MCF 10A (cell line): Measurements from ENCODE around the gene KAT6B. TPM values are rescaled to one million over a fixed set of nuclear protein-coding genes. Genes with fewer than 3 reads are reported as not detected.

Experiments
- BruUV-seq: library from RNA; stranded (reverse); fragments of 400-500 nt; replicated peaks from 2 replicates; lab custom pipeline; 2021; lab: Mats Ljungman, UMichigan
- CTCF ChIA-PET: fragments of 300-600 bp; sonication (Branson Sonifier 250); formaldehyde crosslinking; extraction: SDS; loops from one replicate; lab custom pipeline; 2021; ENCODE audit warnings: antibody characterized with exemption, inconsistent platforms; lab: Yijun Ruan, JAX
- POLR2A ChIA-PET: fragments of 300-600, 350-650 bp; sonication (Branson Sonifier 250); formaldehyde crosslinking; extraction: SDS; loops from one replicate; lab custom pipeline; 2020; ENCODE audit warnings: antibody characterized with exemption, inconsistent platforms; lab: Yijun Ruan, JAX
- DNase-seq: peaks from one replicate; pipeline ENCODE4 v3.0.0-alpha.2; 2018; ENCODE audit not compliant: unreplicated experiment
- H3K27ac Mint-ChIP-seq: one replicate; pipeline ENCODE4 v1.8.0; 2022; ENCODE audit warnings: mild to moderate bottlenecking, low read depth, mixed read lengths; ENCODE audit not compliant: unreplicated experiment
- H3K27me3 Mint-ChIP-seq: one replicate; pipeline ENCODE4 v1.8.0; 2022; ENCODE audit warnings: mixed read lengths; ENCODE audit not compliant: insufficient read depth, unreplicated experiment
- H3K36me3 Mint-ChIP-seq: one replicate; pipeline ENCODE4 v1.8.0; 2022; ENCODE audit warnings: mild to moderate bottlenecking, moderate library complexity, mixed read lengths; ENCODE audit not compliant: insufficient read depth, unreplicated experiment
- H3K4me1 Mint-ChIP-seq: one replicate; pipeline ENCODE4 v1.8.0; 2022; ENCODE audit warnings: mixed read lengths; ENCODE audit not compliant: insufficient read depth, unreplicated experiment
- H3K4me3 Mint-ChIP-seq: one replicate; pipeline ENCODE4 v1.8.0; 2022; ENCODE audit warnings: mild to moderate bottlenecking, moderate library complexity, mixed read lengths; ENCODE audit not compliant: unreplicated experiment
- H3K9me3 Mint-ChIP-seq: one replicate; pipeline ENCODE4 v1.8.0; 2022; ENCODE audit warnings: mixed read lengths; ENCODE audit not compliant: unreplicated experiment
- intact Hi-C: fragments of 100-400 bp; cut with micrococcal nuclease; formaldehyde crosslinking; loops from 2 replicates; pipeline ENCODE4 v1.14.1; 2022
- total RNA-seq: library from RNA; stranded (reverse); gene quantifications from 2 replicates; pipeline ENCODE4 v1.2.3, GENCODE V29; 2022
- TF ChIP-seq, protein P1 (sequence below): fragments of 200-600 bp; IDR thresholded peaks from one replicate; pipeline ENCODE4 v1.8.0; 2022; ENCODE audit warnings: antibody characterized with exemption, mild to moderate bottlenecking; ENCODE audit not compliant: unreplicated experiment

The KAT6B gene
- total RNA-seq, 1 experiment from 2014 or later: 18.3 TPM

DNA sequence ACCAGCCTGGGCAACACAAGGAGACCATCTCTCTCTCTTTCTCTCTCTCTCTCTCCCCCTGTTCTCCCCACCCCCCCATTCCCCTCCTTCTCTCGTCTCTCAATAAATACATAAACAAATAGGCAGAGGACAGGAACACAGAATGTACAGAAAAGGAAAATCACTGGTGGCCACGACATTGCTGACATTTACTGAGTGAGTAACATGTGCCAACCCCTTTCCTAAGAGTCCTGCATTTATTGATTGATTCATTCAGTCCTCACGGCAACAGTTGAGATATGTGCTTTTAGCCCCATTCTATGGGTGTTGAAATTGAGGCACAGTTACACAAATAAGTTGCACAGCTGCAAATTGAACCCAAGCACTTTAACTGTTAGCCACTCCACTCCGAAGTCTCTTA, 170.8 kb downstream of the KAT6B start:
- POLR2A ChIA-PET: no interaction called here
- Mint-ChIP-seq H3K27ac (no peak overlapping the region), H3K9me3 (no peaks in the 10 kb centered on the region), H3K4me1 (no peaks in the 10 kb centered on the region), H3K27me3 (no peaks in the 10 kb centered on the region), H3K4me3 (no peak overlapping the region), H3K36me3 (peaks cover 30% of the 10 kb centered on the region)
- intact Hi-C loops: loop anchor here (10.0 kb wide), 1 partner anchor 112 kb away; no protein-coding TSS in a partner anchor
- CTCF ChIA-PET: no interaction called here
- DNase-seq: no peak
- TF ChIP-seq, protein P1, sequence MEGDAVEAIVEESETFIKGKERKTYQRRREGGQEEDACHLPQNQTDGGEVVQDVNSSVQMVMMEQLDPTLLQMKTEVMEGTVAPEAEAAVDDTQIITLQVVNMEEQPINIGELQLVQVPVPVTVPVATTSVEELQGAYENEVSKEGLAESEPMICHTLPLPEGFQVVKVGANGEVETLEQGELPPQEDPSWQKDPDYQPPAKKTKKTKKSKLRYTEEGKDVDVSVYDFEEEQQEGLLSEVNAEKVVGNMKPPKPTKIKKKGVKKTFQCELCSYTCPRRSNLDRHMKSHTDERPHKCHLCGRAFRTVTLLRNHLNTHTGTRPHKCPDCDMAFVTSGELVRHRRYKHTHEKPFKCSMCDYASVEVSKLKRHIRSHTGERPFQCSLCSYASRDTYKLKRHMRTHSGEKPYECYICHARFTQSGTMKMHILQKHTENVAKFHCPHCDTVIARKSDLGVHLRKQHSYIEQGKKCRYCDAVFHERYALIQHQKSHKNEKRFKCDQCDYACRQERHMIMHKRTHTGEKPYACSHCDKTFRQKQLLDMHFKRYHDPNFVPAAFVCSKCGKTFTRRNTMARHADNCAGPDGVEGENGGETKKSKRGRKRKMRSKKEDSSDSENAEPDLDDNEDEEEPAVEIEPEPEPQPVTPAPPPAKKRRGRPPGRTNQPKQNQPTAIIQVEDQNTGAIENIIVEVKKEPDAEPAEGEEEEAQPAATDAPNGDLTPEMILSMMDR: no peak
- BruUV-seq: no TSS peak

GRCh38 chr10:75000748-75001321, 174.4 kb downstream of the KAT6B start:
- no peak for DNase-seq
- Mint-ChIP-seq H3K9me3 (no peaks in the 10 kb centered on the region), H3K4me3 (no peak overlapping the region), H3K27me3 (no peaks in the 10 kb centered on the region), H3K36me3 (peaks cover 18% of the 10 kb centered on the region), H3K4me1 (no peaks in the 10 kb centered on the region), H3K27ac (no peak overlapping the region)
- ChIA-PET POLR2A (no interaction called here), CTCF (no interaction called here)
- intact Hi-C loops: no loop called here
- BruUV-seq: no TSS peak
- TF ChIP-seq, protein P1: no peak

DNA sequence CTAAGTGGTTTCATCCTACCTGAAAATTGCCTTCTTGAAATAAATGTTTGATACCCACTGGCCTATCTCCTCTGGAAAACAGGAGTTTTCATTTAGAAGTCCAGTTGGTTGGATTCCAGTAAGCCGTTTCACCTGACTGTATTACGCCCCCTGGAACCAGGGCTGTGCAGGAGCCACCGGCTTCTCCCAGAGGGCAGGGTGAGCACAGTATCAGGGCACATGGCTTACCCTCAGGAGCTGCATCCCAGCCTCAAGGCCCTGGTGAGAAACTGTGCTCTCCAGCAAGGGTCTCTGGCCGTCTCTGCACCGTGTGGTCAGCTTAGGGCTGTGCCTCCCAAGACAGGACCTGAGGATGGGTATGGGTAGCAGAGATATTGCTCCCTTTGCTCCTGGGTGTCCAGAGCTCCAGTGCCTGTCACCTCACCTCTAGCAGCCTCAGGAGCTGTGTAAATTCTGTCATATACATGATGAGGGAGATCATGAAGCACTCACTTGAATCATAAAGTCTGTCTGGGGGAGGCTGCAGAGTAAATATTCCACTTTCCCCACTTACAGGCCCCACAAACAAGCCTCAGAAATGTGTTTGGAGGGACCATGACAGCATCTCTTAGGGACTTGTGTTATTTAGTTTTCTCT, 175.4 kb downstream of the KAT6B start:
- DNase-seq: no peak
- CTCF ChIA-PET: interaction anchor here (0.6 to 1.1 kb wide), 2 partner anchors 15 to 112 kb away, joined by 3 to 4 read pairs; no protein-coding TSS in a partner anchor
- TF ChIP-seq, protein P1: no peak
- Mint-ChIP-seq H3K27me3 (no peaks in the 10 kb centered on the region), H3K27ac (no peak overlapping the region), H3K4me1 (no peaks in the 10 kb centered on the region), H3K4me3 (no peak overlapping the region), H3K36me3 (peaks cover 13% of the 10 kb centered on the region), H3K9me3 (no peaks in the 10 kb centered on the region)
- intact Hi-C loops: no loop called here
- POLR2A ChIA-PET: interaction anchor here (0.6 to 0.9 kb wide), 2 partner anchors 9 to 584 kb away, joined by 3 read pairs; no protein-coding TSS in a partner anchor
- BruUV-seq: no TSS peak

DNA sequence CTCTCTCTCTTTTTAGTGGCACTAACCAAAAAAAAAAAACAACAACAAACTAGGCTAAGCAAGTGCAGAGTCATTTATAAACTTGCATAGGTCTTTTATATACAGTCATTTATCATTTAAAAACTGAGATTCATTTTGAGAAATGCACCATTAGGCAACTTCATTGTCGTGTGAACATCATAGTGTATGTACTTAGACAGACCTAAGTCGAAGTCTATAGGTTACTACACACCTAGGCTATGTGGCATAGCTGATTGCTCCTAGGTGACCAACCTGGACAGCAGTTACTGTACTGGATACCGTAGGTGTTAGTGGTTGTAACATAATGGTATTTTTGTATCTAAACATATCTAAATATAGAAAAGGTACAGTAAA, 175.9 kb downstream of the KAT6B start:
- no peak overlapping the region for H3K4me3 Mint-ChIP-seq
- H3K36me3 Mint-ChIP-seq: peaks cover 13% of the 10 kb centered on the region
- H3K27me3 Mint-ChIP-seq: no peaks in the 10 kb centered on the region
- POLR2A ChIA-PET: interaction anchor here (0.6 to 0.9 kb wide), 2 partner anchors 10 to 585 kb away, joined by 3 read pairs; no protein-coding TSS in a partner anchor
- H3K27ac Mint-ChIP-seq: no peak overlapping the region
- intact Hi-C loops: no loop called here
- no TSS peak for BruUV-seq
- no peaks in the 10 kb centered on the region for H3K9me3 Mint-ChIP-seq
- DNase-seq: no peak
- CTCF ChIA-PET: interaction anchor here (0.6 to 1.1 kb wide), 2 partner anchors 14 to 113 kb away, joined by 3 to 4 read pairs; no protein-coding TSS in a partner anchor
- TF ChIP-seq, protein P1: no peak
- no peaks in the 10 kb centered on the region for H3K4me1 Mint-ChIP-seq
